ENCODE data around the gene SLC35E3.
"Not testable (repeated sequence)": the region's sequence is repeated elsewhere in the genome, so short reads cannot be mapped to it uniquely, and the experiment has no call there.

GRCh38 chr12:68807274-68807575 is 61.2 kb downstream of the SLC35E3 start:
- not testable (repeated sequence) for TF ChIP-seq CTCF, POLR2A, POLR2AphosphoS5, EP300 (IDR thresholded peaks at IDR 0.05)
